Psoas muscle (tissue), 8 donors: ENCODE results near the gene LCLAT1. TPM values are rescaled to one million over a fixed set of nuclear protein-coding genes. Genes with fewer than 3 reads are reported as not detected.

ENCODE experiments used
- ATAC-seq, 4 donors: fragments of 200-7000 bp; cut with Tn5 transposase; one replicate each; pipeline ENCODE4 v1.9.1; 2020; ENCODE audit warnings: moderate library complexity in 3 of 4, mild to moderate bottlenecking in 2 of 4
- DNase-seq, 2 donors: peaks; one replicate each; pipeline ENCODE4 v3.0.0-alpha.2; 2020
- H3K27ac ChIP-seq: fragments of 200-600 bp; one replicate; pipeline ENCODE4 v1.8.0; 2022
- H3K27me3 ChIP-seq, 3 donors: fragments of 200-600 bp in 1 of 3; one replicate each; pipeline versions ENCODE4 v1.6.1 to v1.8.0; 2013 to 2022; ENCODE audit warnings: low read length in 2 of 3, mild to moderate bottlenecking in 2 of 3, moderate library complexity in 1 of 3; ENCODE audit not compliant: insufficient read depth in 3 of 3
- H3K36me3 ChIP-seq, 2 donors: fragments of 200-600 bp in 1 of 2; one replicate each; pipeline versions ENCODE4 v1.6.1 to v1.8.0; 2013 to 2022; ENCODE audit warnings: low read depth in 1 of 2, mild to moderate bottlenecking in 1 of 2, moderate library complexity in 1 of 2; ENCODE audit not compliant: insufficient read depth in 1 of 2
- H3K4me1 ChIP-seq: fragments of 200-600 bp; one replicate; pipeline ENCODE4 v1.8.0; 2022
- H3K4me3 ChIP-seq: fragments of 200-600 bp; one replicate; pipeline ENCODE4 v1.8.0; 2022; ENCODE audit warnings: mild to moderate bottlenecking
- H3K9me3 ChIP-seq: fragments of 200-600 bp; one replicate; pipeline ENCODE4 v1.8.0; 2022
- WGBS, 3 donors: extraction: QIAGEN DNeasy Blood & Tissue Kit; methylation state at CpG; one replicate each; pipeline versions ENCODE4 v1.1.6 to v1.1.7; 2013; 5-methylcytosine and 5-hydroxymethylcytosine counted together
- intact Hi-C, 2 donors: fragments of 100-400 bp; cut with DNase I; formaldehyde crosslinking; loops; one replicate each; pipeline versions ENCODE4 v1.11.0 to v1.14.2; 2022
- polyA plus RNA-seq, 3 donors: library from polyadenylated mRNA; stranded (reverse); fragments of 200-250 nt; gene quantifications; one replicate each; pipeline ENCODE4 v1.2.3, GENCODE V29; 2013
- total RNA-seq, 4 donors: library from RNA; stranded (reverse); fragmentation: NEBNext Ultra II Directional in 2 of 4; extraction: Animal tissue kit (Norgen Biotek cat#: 25700) in 2 of 4; gene quantifications; one replicate each; pipeline versions ENCODE4 v1.2.1 to v1.2.4, GENCODE V29; 2021 to 2023
- TF ChIP-seq, protein P1 (sequence below): fragments of 200-600 bp; IDR thresholded peaks from one replicate; pipeline ENCODE4 v1.8.0; 2022; ENCODE audit warnings: antibody characterized with exemption
- donor health status: healthy with polysubstance abuse.
- donor health status: DM: no; HTN: no; CAD: no; lungs with moderate emphysema.
- donor health status: Bipolar disorder and iron deficiency.
- donor health status: healthy.
- donor health status: DM: yes; HTN: yes; CAD: no.
- donor health status: DM: no; HTN: no; CAD: no.
- donor health status: DM: no; HTN: no; CAD: no.
- donor health status: DM: yes; HTN: yes; CAD: no.

The LCLAT1 gene
- total and polyA plus RNA-seq, 7 donors, result 4.2 to 18.8 (median 6.0) TPM

DNA sequence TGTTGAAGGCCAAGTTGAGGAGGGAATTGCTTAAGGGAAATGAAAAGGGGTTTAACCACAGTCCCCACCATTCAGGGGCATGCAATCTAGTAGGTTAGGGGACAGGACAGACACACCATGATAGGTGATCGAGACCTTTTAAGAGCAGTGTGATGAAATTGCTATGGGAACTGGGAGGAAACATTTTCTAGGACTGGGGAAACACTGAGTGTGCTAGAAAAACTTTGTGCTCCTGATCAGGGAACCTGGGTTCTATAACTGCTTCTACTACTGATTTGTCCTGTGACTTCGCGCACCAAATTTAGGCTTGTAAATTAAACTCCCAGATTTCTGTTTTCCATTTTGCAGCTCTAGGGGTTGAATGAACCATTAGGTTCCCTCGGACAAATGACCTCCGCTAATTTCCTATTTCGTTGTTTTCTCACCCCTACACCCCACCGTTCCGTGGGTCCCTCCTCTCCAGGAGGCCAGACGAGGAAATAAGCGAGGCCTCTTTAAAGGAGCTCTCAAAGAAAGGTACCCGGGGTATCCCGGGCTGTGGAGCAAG, 371 bp upstream of the LCLAT1 start:
- Histone ChIP-seq H3K27ac (peak overlapping the region; percentile 79), H3K27me3 (no peaks in the 10 kb centered on the region), H3K4me3 (peak overlapping the region; percentile 99), H3K36me3 (no peaks in the 10 kb centered on the region), H3K4me1 (peaks cover 13% of the 10 kb centered on the region), H3K9me3 (no peaks in the 10 kb centered on the region)
- no peak for DNase-seq
- intact Hi-C loops, result loop anchor here (5.0 to 10.0 kb wide), 2 partner anchors 66 to 258 kb away; no protein-coding TSS in a partner anchor
- 3 to 5% (median 5%) methylated on average over 12 of the region's 12 CpGs for WGBS, 3 donors
- TF ChIP-seq, protein P1, sequence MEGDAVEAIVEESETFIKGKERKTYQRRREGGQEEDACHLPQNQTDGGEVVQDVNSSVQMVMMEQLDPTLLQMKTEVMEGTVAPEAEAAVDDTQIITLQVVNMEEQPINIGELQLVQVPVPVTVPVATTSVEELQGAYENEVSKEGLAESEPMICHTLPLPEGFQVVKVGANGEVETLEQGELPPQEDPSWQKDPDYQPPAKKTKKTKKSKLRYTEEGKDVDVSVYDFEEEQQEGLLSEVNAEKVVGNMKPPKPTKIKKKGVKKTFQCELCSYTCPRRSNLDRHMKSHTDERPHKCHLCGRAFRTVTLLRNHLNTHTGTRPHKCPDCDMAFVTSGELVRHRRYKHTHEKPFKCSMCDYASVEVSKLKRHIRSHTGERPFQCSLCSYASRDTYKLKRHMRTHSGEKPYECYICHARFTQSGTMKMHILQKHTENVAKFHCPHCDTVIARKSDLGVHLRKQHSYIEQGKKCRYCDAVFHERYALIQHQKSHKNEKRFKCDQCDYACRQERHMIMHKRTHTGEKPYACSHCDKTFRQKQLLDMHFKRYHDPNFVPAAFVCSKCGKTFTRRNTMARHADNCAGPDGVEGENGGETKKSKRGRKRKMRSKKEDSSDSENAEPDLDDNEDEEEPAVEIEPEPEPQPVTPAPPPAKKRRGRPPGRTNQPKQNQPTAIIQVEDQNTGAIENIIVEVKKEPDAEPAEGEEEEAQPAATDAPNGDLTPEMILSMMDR, result no peak
- peak in 2 of 4 donors; percentile 2 for ATAC-seq

GRCh38 chr2:30448308-30448707, 1.3 kb downstream of the LCLAT1 start:
- intact Hi-C loops, result loop anchor here (5.0 to 10.0 kb wide), 2 partner anchors 64 to 256 kb away; no protein-coding TSS in a partner anchor

GRCh38 chr2:30448866-30449265, 1.8 kb downstream of the LCLAT1 start:
- intact Hi-C loops, result loop anchor here (5.0 to 10.0 kb wide), 2 partner anchors 63 to 256 kb away; no protein-coding TSS in a partner anchor
- 85 to 95% (median 88%) methylated on average over 2 of the region's 2 CpGs for WGBS, 3 donors
- Histone ChIP-seq H3K27me3 (no peaks in the 10 kb centered on the region), H3K9me3 (no peaks in the 10 kb centered on the region), H3K4me3 (no peak overlapping the region), H3K27ac (no peak overlapping the region), H3K36me3 (no peaks in the 10 kb centered on the region), H3K4me1 (peaks cover 16% of the 10 kb centered on the region)
- ATAC-seq, result no peak
- TF ChIP-seq, protein P1, result no peak
- DNase-seq, result no peak

More at GRCh38 chr2:30448308-30448707, 1.3 kb downstream of the LCLAT1 start:
- Histone ChIP-seq H3K9me3 (no peaks in the 10 kb centered on the region), H3K36me3 (no peaks in the 10 kb centered on the region), H3K4me1 (peaks cover 16% of the 10 kb centered on the region), H3K27me3 (no peaks in the 10 kb centered on the region), H3K27ac (no peak overlapping the region), H3K4me3 (peak overlapping the region; percentile 99)
- DNase-seq (no peak), ATAC-seq (no peak)
- 58 to 72% (median 64%) methylated on average over 4 of the region's 4 CpGs for WGBS, 3 donors
- TF ChIP-seq, protein P1, result no peak

- no peak for ATAC-seq
- H3K4me1 ChIP-seq, result peaks cover 16% of the 10 kb centered on the region
- no peaks in the 10 kb centered on the region for H3K9me3 ChIP-seq
- H3K36me3 ChIP-seq, result no peaks in the 10 kb centered on the region
- intact Hi-C loops, result no loop called here
- WGBS, 3 donors, result 100% methylated on average over 1 of the region's 1 CpG
- TF ChIP-seq, protein P1, result no peak
- no peak for DNase-seq
- H3K4me3 ChIP-seq, result no peak overlapping the region
- no peak overlapping the region for H3K27ac ChIP-seq
- H3K27me3 ChIP-seq, result no peaks in the 10 kb centered on the region
Measured at GRCh38 chr2:30450025-30450424, 3.0 kb downstream of the LCLAT1 start.

- DNase-seq (no peak), ATAC-seq (no peak)
- intact Hi-C loops, result no loop called here
- no peaks in the 10 kb centered on the region for H3K36me3 ChIP-seq
- H3K4me3 ChIP-seq, result no peak overlapping the region
- H3K27ac ChIP-seq, result no peak overlapping the region
- TF ChIP-seq, protein P1, result no peak
- no peaks in the 10 kb centered on the region for H3K9me3 ChIP-seq
- 82 to 91% (median 88%) methylated on average over 5 of the region's 5 CpGs for WGBS, 3 donors
- peaks cover 9% of the 10 kb centered on the region for H3K4me1 ChIP-seq
- no peaks in the 10 kb centered on the region for H3K27me3 ChIP-seq
Measured at GRCh38 chr2:30453498-30453897, 6.5 kb downstream of the LCLAT1 start.
